Activated CD8-positive, alpha-beta T cell treated with anti-CD3 and anti-CD28 coated beads, Interleukin-2, amount 10 ng/mL, durations not matched to agents 7 days and 5 days (primary cell): Measurements from ENCODE around the gene RHBDL2. TPM values are rescaled to one million over a fixed set of nuclear protein-coding genes. Genes with fewer than 3 reads are reported as not detected.

Experiments used
- ATAC-seq: fragments of 150-1000 bp; cut with Tn5 transposase; one replicate; pipeline ENCODE4 v1.10.0; 2021; ENCODE audit warnings: moderate library complexity
- CTCF ChIA-PET: fragments of 350-600 bp; sonication (Branson Sonifier 250); formaldehyde crosslinking; loops from one replicate; lab custom pipeline; 2021; ENCODE audit warnings: antibody characterized with exemption; lab: Charles Lee
- POLR2A ChIA-PET: fragments of 350-600 bp; sonication (Branson Sonifier 250); formaldehyde crosslinking; loops from one replicate; lab custom pipeline; 2021; ENCODE audit warnings: antibody characterized with exemption; lab: Charles Lee
- DNase-seq: peaks from one replicate; pipeline ENCODE4 v3.0.0-alpha.2; 2020
- H3K27ac Mint-ChIP-seq: one replicate; pipeline ENCODE4 v1.8.0; 2021; ENCODE audit warnings: mild to moderate bottlenecking, mixed read lengths
- H3K27me3 Mint-ChIP-seq: one replicate; pipeline ENCODE4 v1.8.0; 2021; ENCODE audit warnings: low read depth, mixed read lengths
- H3K36me3 Mint-ChIP-seq: one replicate; pipeline ENCODE4 v1.8.0; 2021; ENCODE audit warnings: low read depth, mixed read lengths
- H3K4me1 Mint-ChIP-seq: one replicate; pipeline ENCODE4 v1.8.0; 2021; ENCODE audit warnings: low read depth, mixed read lengths
- H3K4me3 Mint-ChIP-seq: one replicate; pipeline ENCODE4 v1.8.0; 2021; ENCODE audit warnings: mild to moderate bottlenecking, mixed read lengths
- H3K9me3 Mint-ChIP-seq: one replicate; pipeline ENCODE4 v1.8.0; 2022; ENCODE audit warnings: mixed read lengths; ENCODE audit not compliant: insufficient read depth
- total RNA-seq, 2 experiments: library from RNA; stranded (reverse); gene quantifications; one replicate each; pipeline ENCODE4 v1.2.3, GENCODE V29; 2021

The RHBDL2 gene
- total RNA-seq, 2 experiments from 2014 or later, result not detected

DNA sequence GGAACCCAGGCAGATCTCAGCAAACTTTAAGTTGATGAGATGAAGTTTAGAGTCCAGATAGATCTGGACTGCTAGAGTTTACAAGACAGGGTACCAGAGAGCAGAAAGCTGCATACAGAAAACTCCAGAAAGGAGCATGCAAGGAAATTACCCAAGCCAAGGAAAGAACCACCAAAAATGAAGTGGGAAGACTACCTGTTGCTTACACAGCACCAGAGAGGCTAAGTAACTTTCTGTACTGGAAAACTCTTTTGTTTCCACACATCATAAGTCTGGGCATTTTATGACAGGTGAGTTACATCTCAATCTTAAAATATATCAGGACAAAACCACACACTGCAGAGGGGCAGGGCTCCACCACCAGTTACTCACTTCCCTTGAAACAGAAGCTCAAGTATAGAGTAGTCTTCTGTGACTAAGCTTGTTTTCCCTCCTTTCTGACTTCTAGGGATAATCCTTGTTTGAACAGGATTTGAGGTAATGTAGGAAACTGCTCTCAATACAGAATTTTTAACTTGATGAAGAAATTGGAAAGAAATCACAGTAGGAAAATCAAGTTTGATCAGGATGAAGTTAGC lies 42.9 kb downstream of the RHBDL2 start:
- H3K9me3 Mint-ChIP-seq, result no peaks in the 10 kb centered on the region
- H3K4me3 Mint-ChIP-seq, result no peak overlapping the region
- no peaks in the 10 kb centered on the region for H3K36me3 Mint-ChIP-seq
- no peak for DNase-seq
- ATAC-seq, result no peak
- peaks cover 3% of the 10 kb centered on the region for H3K4me1 Mint-ChIP-seq
- CTCF ChIA-PET, result no interaction called here
- no peak overlapping the region for H3K27ac Mint-ChIP-seq
- POLR2A ChIA-PET, result no interaction called here
- H3K27me3 Mint-ChIP-seq, result no peaks in the 10 kb centered on the region

DNA sequence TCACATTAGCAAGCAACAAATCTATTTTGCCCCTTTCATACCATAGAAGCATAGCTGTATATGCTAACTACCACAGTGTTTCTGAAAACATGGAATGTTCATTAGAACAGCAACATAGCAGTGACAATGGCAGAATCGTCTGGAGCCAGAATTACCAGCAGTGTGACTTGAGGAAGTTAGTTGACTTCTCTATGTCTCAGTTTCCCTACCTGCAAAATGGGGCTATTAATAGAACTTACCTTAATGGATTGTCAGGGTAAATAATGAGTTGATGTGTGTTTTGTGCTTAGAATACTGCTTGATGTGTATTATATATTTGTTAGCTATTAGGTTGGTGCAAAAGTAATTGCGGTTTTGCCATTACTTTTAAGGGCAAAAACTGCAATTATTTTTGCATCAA lies 45.5 kb downstream of the RHBDL2 start:
- Mint-ChIP-seq H3K27me3 (no peaks in the 10 kb centered on the region), H3K27ac (no peak overlapping the region), H3K4me1 (peaks cover 3% of the 10 kb centered on the region), H3K4me3 (no peak overlapping the region), H3K9me3 (no peaks in the 10 kb centered on the region), H3K36me3 (no peaks in the 10 kb centered on the region)
- DNase-seq (no peak), ATAC-seq (no peak)
- ChIA-PET POLR2A (no interaction called here), CTCF (interaction anchor here (1.1 kb wide), 1 partner anchor 14 kb away, joined by 4 read pairs; the partner anchor contains the start of gene GJA9)

DNA sequence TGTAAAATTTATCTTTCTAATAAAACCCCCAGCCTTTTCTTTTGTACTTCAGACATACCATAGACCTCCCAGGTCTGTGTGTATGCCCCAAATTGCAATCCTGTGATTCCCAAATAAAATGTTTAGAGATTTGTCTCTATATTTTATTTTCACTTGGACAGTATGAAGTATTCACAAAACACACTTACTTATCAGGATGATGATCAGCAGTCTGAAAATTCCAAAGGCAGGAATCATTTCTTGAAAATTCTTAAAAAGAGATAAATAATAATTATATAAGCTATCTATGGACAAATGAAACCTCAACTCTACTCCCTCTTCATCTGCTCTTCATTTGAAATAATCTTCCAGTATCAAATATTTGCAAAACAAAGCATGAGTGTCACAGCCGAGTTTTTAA lies 48.7 kb downstream of the RHBDL2 start:
- CTCF ChIA-PET, result no interaction called here
- ATAC-seq (no peak), DNase-seq (no peak)
- no peaks in the 10 kb centered on the region for H3K9me3 Mint-ChIP-seq
- no peaks in the 10 kb centered on the region for H3K4me1 Mint-ChIP-seq
- no peaks in the 10 kb centered on the region for H3K36me3 Mint-ChIP-seq
- peaks cover 4% of the 10 kb centered on the region for H3K27me3 Mint-ChIP-seq
- H3K4me3 Mint-ChIP-seq, result no peak overlapping the region
- H3K27ac Mint-ChIP-seq, result no peak overlapping the region
- POLR2A ChIA-PET, result no interaction called here

DNA sequence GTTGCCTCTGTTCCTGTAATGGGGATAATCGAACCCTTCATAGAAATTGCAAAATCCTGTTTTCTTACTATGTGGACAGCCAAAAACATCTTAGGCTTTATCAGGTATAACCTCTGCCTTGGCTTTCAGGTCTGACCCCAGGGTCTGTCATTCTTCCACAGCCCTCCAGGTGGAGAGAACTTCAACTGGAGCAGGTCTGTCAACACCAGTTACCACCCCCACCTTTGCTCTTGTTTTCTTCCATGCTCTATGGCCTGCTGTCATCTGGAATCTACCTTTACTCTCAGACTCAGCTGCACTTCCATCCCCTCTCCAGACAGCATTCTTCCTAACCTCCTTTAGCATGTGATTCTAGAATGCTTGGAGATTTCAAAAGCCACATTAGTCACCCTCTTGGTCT lies 49.9 kb downstream of the RHBDL2 start:
- no peak overlapping the region for H3K27ac Mint-ChIP-seq
- H3K9me3 Mint-ChIP-seq, result no peaks in the 10 kb centered on the region
- H3K36me3 Mint-ChIP-seq, result no peaks in the 10 kb centered on the region
- peaks cover 4% of the 10 kb centered on the region for H3K27me3 Mint-ChIP-seq
- CTCF ChIA-PET, result no interaction called here
- POLR2A ChIA-PET, result no interaction called here
- ATAC-seq (no peak), DNase-seq (no peak)
- H3K4me3 Mint-ChIP-seq, result no peak overlapping the region
- no peaks in the 10 kb centered on the region for H3K4me1 Mint-ChIP-seq

DNA sequence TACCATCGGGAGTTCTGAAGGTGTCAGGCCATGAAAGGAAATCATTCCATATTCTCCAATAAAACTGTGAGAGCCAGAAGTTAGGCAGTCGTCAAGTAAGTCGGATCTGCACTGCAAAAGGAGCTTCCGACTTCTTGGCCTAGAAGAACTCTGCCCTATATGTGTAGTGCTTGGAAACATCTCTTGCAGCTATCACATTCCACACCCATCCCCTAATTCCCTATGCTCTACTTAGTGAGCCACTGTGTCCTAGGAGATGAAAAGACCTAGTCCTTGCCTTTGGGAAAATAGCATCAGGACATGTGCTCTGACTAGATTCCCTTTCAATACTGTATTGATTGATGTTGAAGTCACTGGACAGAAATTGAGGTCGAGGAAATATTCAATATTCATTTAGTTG lies 52.0 kb downstream of the RHBDL2 start:
- Mint-ChIP-seq H3K4me3 (no peak overlapping the region), H3K4me1 (no peaks in the 10 kb centered on the region), H3K27ac (no peak overlapping the region), H3K36me3 (no peaks in the 10 kb centered on the region), H3K9me3 (no peaks in the 10 kb centered on the region), H3K27me3 (peaks cover 13% of the 10 kb centered on the region)
- no peak for ATAC-seq
- POLR2A ChIA-PET, result no interaction called here
- no peak for DNase-seq
- CTCF ChIA-PET, result interaction anchor here (0.8 kb wide), 1 partner anchor 203 kb away, joined by 3 read pairs; no protein-coding TSS in a partner anchor

DNA sequence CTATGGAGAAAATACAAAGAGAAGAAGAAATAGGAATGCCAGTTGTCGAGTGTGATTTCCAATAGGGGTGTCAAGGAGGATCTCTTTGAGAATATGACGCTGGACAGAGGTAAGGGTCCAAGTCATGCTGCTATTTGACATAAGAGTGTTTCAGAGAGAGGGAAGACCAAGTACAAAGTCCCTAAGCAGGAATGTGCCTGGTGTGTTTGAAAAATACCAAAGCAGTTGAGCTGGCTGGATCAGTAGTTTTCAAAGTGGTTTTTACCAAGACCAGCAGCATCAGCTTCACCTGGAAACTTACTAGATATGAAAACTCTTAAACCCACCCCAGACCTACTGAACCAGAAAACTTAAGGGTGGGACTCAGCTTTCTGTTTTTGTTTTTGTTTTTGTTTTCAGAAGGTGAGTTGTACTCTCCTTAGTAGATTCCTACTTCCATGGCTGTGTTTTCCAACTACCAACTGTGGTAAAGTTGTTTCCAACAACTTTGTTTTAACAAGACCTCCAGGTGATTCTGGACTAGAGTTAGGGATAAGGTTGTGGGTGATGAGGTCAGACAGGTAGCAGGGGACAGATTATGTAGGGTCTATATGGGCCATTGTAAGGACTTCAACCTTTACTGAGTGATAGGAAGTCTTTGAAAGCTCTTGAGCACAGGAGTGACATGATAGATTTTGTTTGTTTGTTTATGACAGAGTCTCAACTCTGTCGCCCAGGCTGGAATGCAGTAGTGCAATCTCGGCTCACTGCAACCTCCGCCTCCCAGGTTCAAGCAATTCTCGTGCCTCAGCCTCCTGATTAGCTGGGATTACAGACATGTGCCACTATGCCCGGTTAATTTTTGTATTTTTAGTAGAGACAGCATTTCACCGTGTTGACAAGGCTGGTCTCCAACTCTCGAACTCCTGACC lies 53.0 kb downstream of the RHBDL2 start:
- Mint-ChIP-seq H3K27me3 (peaks cover 13% of the 10 kb centered on the region), H3K9me3 (no peaks in the 10 kb centered on the region), H3K4me1 (no peaks in the 10 kb centered on the region), H3K4me3 (no peak overlapping the region), H3K27ac (no peak overlapping the region), H3K36me3 (no peaks in the 10 kb centered on the region)
- POLR2A ChIA-PET, result no interaction called here
- DNase-seq (no peak), ATAC-seq (no peak)
- CTCF ChIA-PET, result interaction anchor here (0.7 to 0.8 kb wide), 2 partner anchors 204 to 355 kb away, joined by 3 read pairs; no protein-coding TSS in a partner anchor

DNA sequence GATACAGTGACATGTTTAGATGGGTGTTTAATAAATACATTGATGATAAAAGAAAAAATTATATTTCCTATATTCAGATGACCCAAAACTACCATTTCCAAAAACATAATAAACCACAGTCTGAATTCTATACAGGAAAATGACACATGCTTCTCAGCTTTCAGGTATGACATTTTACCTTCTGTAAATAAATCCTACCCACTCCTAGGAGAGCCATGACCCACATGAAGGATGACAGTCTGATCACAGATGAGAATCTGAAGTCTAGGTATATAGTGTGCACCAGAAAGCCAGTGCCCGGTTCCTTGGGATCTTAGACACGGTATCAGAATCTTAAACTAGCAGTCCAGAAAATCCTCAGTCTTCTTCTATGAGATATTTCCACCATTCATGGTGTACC lies 56.5 kb downstream of the RHBDL2 start:
- no peak for ATAC-seq
- CTCF ChIA-PET, result no interaction called here
- POLR2A ChIA-PET, result no interaction called here
- H3K36me3 Mint-ChIP-seq, result no peaks in the 10 kb centered on the region
- H3K4me1 Mint-ChIP-seq, result no peaks in the 10 kb centered on the region
- no peaks in the 10 kb centered on the region for H3K9me3 Mint-ChIP-seq
- H3K27ac Mint-ChIP-seq, result no peak overlapping the region
- H3K27me3 Mint-ChIP-seq, result peaks cover 13% of the 10 kb centered on the region
- DNase-seq, result no peak
- no peak overlapping the region for H3K4me3 Mint-ChIP-seq

DNA sequence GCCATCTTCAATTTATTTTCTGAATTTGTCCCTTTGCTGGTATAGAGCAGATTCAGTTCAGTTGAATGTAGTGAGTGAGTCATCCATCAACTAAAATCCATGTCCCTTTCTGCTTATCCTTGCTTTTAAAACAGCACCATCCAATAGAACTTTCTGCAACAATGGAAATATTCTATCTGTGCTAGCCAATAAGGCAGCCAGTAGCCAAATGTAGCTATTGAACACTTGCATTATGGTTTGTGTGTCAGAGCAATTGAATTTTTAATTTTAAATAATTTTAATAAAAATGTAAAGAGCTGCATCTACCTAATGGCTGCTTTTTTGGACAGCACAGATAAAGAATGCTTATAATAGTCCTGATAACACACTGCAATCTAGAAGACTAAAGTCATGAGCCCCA lies 60.1 kb downstream of the RHBDL2 start, which contains the start of gene GJA9:
GJA9 (minus strand) TSS at position 101 of the 400 bp plus-strand sequence. CDS start 5,489 bp downstream, outside the sequence.
- DNase-seq, result no peak
- Mint-ChIP-seq H3K4me1 (no peaks in the 10 kb centered on the region), H3K27ac (no peak within 1 kb of the TSS), H3K27me3 (peaks cover 7% of the 10 kb centered on the region), H3K4me3 (no peak within 1 kb of the TSS), H3K36me3 (no peaks in the 10 kb centered on the region), H3K9me3 (no peaks in the 10 kb centered on the region)
- CTCF ChIA-PET, result interaction anchor here (1.1 to 1.4 kb wide), 4 partner anchors 14 to 217 kb away, joined by 3 to 4 read pairs (median 4); no protein-coding TSS in a partner anchor
- POLR2A ChIA-PET, result no interaction called here
- ATAC-seq, result no peak

DNA sequence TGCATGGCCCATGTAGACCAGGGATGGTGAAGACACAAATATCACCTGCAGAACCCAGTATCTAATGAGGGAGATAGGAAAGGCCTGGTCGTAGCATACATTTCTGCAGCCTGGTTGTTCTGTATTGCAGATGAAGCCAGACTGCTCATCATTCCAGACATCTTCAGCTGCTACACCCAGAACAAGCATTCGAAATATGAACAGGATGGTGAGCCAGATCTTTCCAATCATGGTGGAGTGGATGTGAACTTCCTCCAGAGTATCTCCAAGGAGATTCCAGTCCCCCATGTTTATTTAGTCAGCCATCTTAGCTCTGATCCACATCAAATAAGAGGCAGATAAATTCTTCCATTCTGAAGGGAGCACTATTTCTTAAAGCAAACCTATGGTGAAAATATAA lies 65.8 kb downstream of the RHBDL2 start:
- Mint-ChIP-seq H3K4me1 (peaks cover 29% of the 10 kb centered on the region), H3K9me3 (no peaks in the 10 kb centered on the region), H3K27ac (no peak overlapping the region), H3K4me3 (no peak overlapping the region), H3K36me3 (peaks cover 5% of the 10 kb centered on the region), H3K27me3 (no peaks in the 10 kb centered on the region)
- no peak for DNase-seq
- no peak for ATAC-seq
- POLR2A ChIA-PET, result no interaction called here
- CTCF ChIA-PET, result interaction anchor here (1.3 kb wide), 1 partner anchor 216 kb away, joined by 3 read pairs; no protein-coding TSS in a partner anchor

DNA sequence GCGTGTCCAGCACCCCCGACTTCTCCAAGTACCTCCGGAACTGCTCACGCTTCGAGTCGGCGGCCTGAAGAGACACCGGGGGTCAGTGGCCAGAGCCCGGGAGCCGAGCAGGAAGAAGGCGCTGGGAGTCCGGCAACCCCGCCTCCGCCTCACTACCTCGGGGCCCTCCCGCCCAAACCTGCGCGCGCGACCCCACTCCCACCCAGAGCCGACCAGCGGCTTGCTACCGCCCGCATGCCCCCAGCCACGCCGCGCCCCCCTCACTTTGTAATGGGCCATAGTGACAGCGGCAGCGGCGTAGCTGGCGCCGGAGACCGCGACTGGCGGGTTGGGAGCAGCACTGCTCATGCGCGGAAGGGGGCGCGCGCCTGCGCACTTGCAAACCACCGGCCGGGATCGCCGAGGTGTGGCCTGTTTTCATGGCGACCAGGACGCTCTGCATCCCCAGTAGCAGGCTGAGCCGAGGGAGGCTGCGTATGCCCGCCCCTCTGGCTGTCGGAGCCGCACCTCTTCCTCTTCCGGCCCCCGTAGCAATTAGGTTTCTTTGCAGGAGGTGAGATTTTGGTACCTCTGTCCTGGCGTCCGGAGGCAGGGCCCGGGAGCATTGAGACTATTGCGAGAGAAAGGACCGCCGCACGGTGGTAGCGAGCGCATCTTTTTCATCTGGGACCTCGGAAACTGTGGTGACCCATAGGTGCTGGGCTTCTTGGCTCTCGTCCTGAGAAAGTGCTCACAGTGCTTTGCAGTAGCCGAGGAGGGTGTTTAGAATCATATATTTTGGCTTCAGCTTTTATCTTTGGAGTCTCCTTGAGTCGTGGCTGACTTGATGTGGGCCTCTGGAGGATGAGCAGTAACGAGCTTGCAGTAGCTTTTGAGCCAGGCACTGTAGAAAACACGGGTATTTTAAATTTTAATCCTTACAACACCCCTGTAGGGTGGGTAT lies 68.3 kb downstream of the RHBDL2 start, which contains the start of gene MYCBP:
MYCBP (minus strand) TSS at position 322 of the 943 bp plus-strand sequence; CDS start at position 279, 43 bp downstream.
- peak; percentile 98 for DNase-seq
- peak; percentile 99 for ATAC-seq
- ChIA-PET CTCF (interaction anchor here (1.0 to 2.0 kb wide), 7 partner anchors 13 to 733 kb away, joined by 3 to 6 read pairs (median 4); no protein-coding TSS in a partner anchor), POLR2A (interaction anchor here (0.6 to 2.0 kb wide), 4 partner anchors 14 to 1187 kb away, joined by 3 to 10 read pairs (median 3); partner anchors contain the start of gene RRAGC)
- Mint-ChIP-seq H3K36me3 (peaks cover 10% of the 10 kb centered on the region), H3K4me1 (peaks cover 32% of the 10 kb centered on the region), H3K27me3 (no peaks in the 10 kb centered on the region), H3K27ac (peak within 1 kb of the TSS; percentile 87), H3K9me3 (no peaks in the 10 kb centered on the region), H3K4me3 (peak within 1 kb of the TSS; percentile 95)
